GM19372 (cell line): ENCODE results near the gene KRT3.

Experiments
- ATAC-seq: cut with Tn5 transposase; IDR thresholded peaks from one replicate; pipeline ENCODE4 v1.9.1; 2021; ENCODE audit warnings: mild to moderate bottlenecking, low read depth, moderate library complexity; ENCODE audit not compliant: unreplicated experiment

Gene KRT3

GRCh38 chr12:52787324-52788191 is 8.4 kb downstream of the KRT3 start:
- ATAC-seq: no peak

- ATAC-seq: no peak
These were observed 11.0 kb downstream of the KRT3 start for GRCh38 chr12:52784909-52785308.

GRCh38 chr12:52783563-52784316 is 12.2 kb downstream of the KRT3 start:
- ATAC-seq: no peak

GRCh38 chr12:52782502-52782901 is 13.4 kb downstream of the KRT3 start:
- ATAC-seq: no peak

- no peak for ATAC-seq
These were observed 14.4 kb downstream of the KRT3 start for GRCh38 chr12:52781399-52782082.

GRCh38 chr12:52779914-52780313 is 16.0 kb downstream of the KRT3 start:
- ATAC-seq: no peak

- no peak for ATAC-seq
These were observed 17.1 kb downstream of the KRT3 start for GRCh38 chr12:52778833-52779232.

- no peak for ATAC-seq
These were observed 18.4 kb downstream of the KRT3 start for GRCh38 chr12:52777566-52777965.

- ATAC-seq: no peak
These were observed 19.0 kb downstream of the KRT3 start, which contains the start of gene KRT76 for GRCh38 chr12:52776913-52777395. Gene KRT76, minus strand, starts transcription at chr12:52777345. Its CDS starts 54 bp downstream, at chr12:52777291.

GRCh38 chr12:52776435-52776834 is 19.5 kb downstream of the KRT3 start:
- no peak for ATAC-seq

GRCh38 chr12:52774629-52775250 is 21.2 kb downstream of the KRT3 start:
- no peak for ATAC-seq

- ATAC-seq: no peak
These were observed 23.1 kb downstream of the KRT3 start for GRCh38 chr12:52772772-52773171.

- no peak for ATAC-seq
These were observed 23.7 kb downstream of the KRT3 start for GRCh38 chr12:52772188-52772587.

- ATAC-seq: no peak
These were observed 24.4 kb downstream of the KRT3 start for GRCh38 chr12:52771505-52771904.

- no peak for ATAC-seq
These were observed 24.8 kb downstream of the KRT3 start for GRCh38 chr12:52771088-52771487.

GRCh38 chr12:52769946-52770345 is 26.0 kb downstream of the KRT3 start:
- no peak for ATAC-seq

GRCh38 chr12:52769354-52769753 is 26.6 kb downstream of the KRT3 start:
- no peak for ATAC-seq

GRCh38 chr12:52768479-52769200 is 27.3 kb downstream of the KRT3 start:
- no peak for ATAC-seq

- ATAC-seq: no peak
These were observed 28.5 kb downstream of the KRT3 start for GRCh38 chr12:52767427-52767826.

GRCh38 chr12:52767020-52767379 is 28.9 kb downstream of the KRT3 start:
- no peak for ATAC-seq
